K562 (cell line): ENCODE measurements around the gene GRAMD1B. TPM values are rescaled to one million over a fixed set of nuclear protein-coding genes. Genes with fewer than 3 reads are reported as not detected.

Experiments
- ATAC-seq: fragments of 200-7000 bp; cut with Tn5 transposase; 3 replicates; pipeline ENCODE4 v1.9.1; 2020; ENCODE audit warnings: moderate library complexity
- BruUV-seq: library from RNA; stranded (reverse); fragments of 400-500 nt; replicated peaks from 2 replicates; lab custom pipeline; 2021; lab: Mats Ljungman, UMichigan
- CTCF ChIA-PET: fragments of 300-600 bp; formaldehyde crosslinking; extraction: SDS; loops from one replicate; lab custom pipeline; 2021; ENCODE audit warnings: low intra/inter-chr PET ratio; lab: Yijun Ruan, JAX
- POLR2A ChIA-PET: fragments of 300-600, 350-650 bp; sonication (Branson Sonifier 250); formaldehyde crosslinking; extraction: SDS; loops from one replicate; lab custom pipeline; 2021; ENCODE audit warnings: antibody characterized with exemption, inconsistent platforms; lab: Yijun Ruan, JAX
- DNase-seq, 4 experiments: peaks; one replicate each; pipeline versions ENCODE4 v3.0.0 to v3.0.0-alpha.2; 2011 to 2018; ENCODE audit warnings: low spot score in 3 of 4, mixed read lengths in 3 of 4; ENCODE audit errors: extremely low read depth in 1 of 4
- FAIRE-seq: peaks from 2 replicates; lab custom pipeline; 2011; peaks lifted over from hg19 to GRCh38; lab: Jason Lieb, UNC
- H2AFZ ChIP-seq: 2 replicates; pipeline ENCODE4 v1.6.0; 2011; ENCODE audit warnings: low read depth, low read length, control low read depth, inconsistent platforms
- H3K27ac ChIP-seq: fragments of 200-600 bp; 3 replicates; pipeline ENCODE4 v1.8.0; 2011; ENCODE audit warnings: low read depth, mild to moderate bottlenecking, control low read depth, inconsistent platforms, low read length, moderate library complexity, mixed read lengths; ENCODE audit errors: extremely low read depth
- H3K27me3 ChIP-seq, 2 experiments: fragments of 300-600 bp in 1 of 2; 2 replicates in 1 of 2; 3 replicates in 1 of 2; pipeline versions ENCODE4 v1.6.0 to v1.8.0; 2011; ENCODE audit warnings: inconsistent platforms in 2 of 2, low read length in 2 of 2, mild to moderate bottlenecking in 1 of 2, mixed read lengths in 1 of 2, moderate library complexity in 1 of 2; ENCODE audit not compliant: control insufficient read depth in 2 of 2, insufficient read depth in 2 of 2
- H3K36me3 ChIP-seq: fragments of 300-600 bp; 3 replicates; pipeline ENCODE4 v1.8.0; 2011; ENCODE audit warnings: mild to moderate bottlenecking, low read length, inconsistent platforms; ENCODE audit not compliant: control insufficient read depth, insufficient read depth
- H3K4me1 ChIP-seq, 2 experiments: fragments of 200-600 bp in 1 of 2; replicated peaks in 1 of 2; 2 replicates in 1 of 2; 3 replicates in 1 of 2; pipeline versions ENCODE4 v1.5.1 to v1.8.0; 2011; ENCODE audit warnings: inconsistent platforms in 2 of 2, low read length in 2 of 2, mild to moderate bottlenecking in 1 of 2, mixed read lengths in 1 of 2, moderate library complexity in 1 of 2; ENCODE audit not compliant: control insufficient read depth in 2 of 2, insufficient read depth in 2 of 2
- H3K4me2 ChIP-seq: 2 replicates; pipeline ENCODE4 v1.6.1; 2011; ENCODE audit warnings: low read length, control low read depth, inconsistent platforms, mixed read lengths; ENCODE audit not compliant: insufficient read depth
- H3K4me3 ChIP-seq: fragments of 200-600 bp; sonication (generic), shearing (Covaris generic); 2 replicates; pipeline ENCODE4 v1.5.1; 2016; ENCODE audit warnings: control low read depth, inconsistent platforms
- H3K79me2 ChIP-seq: fragments of 200-600 bp; 3 replicates; pipeline ENCODE4 v1.8.0; 2011; ENCODE audit warnings: low read length, inconsistent platforms; ENCODE audit not compliant: control insufficient read depth, insufficient read depth
- H3K9ac ChIP-seq, 2 experiments: 2 replicates each; pipeline versions ENCODE4 v1.6.0 to v1.6.1; 2011; ENCODE audit warnings: low read depth in 2 of 2, low read length in 2 of 2, control low read depth in 1 of 2, inconsistent platforms in 1 of 2, mild to moderate bottlenecking in 1 of 2, mixed read lengths in 1 of 2; ENCODE audit not compliant: insufficient read depth in 1 of 2
- H3K9me1 ChIP-seq: one replicate; pipeline ENCODE4 v1.6.0; 2011; ENCODE audit warnings: inconsistent platforms, mild to moderate bottlenecking, low read length, moderate library complexity; ENCODE audit not compliant: control insufficient read depth, insufficient read depth
- H3K9me3 ChIP-seq: replicated peaks from 2 replicates; pipeline ENCODE4 v1.5.1; 2011; ENCODE audit warnings: low read depth, low read length, inconsistent platforms; ENCODE audit not compliant: control insufficient read depth, insufficient read depth
- H4K20me1 ChIP-seq: replicated peaks from 2 replicates; pipeline ENCODE4 v1.6.1; 2011; ENCODE audit warnings: low read length, inconsistent platforms, mixed read lengths; ENCODE audit not compliant: control insufficient read depth, insufficient read depth
- ARNT ChIP-seq, 2 experiments: fragments of 450-650 bp; IDR thresholded peaks; 2 replicates each; pipeline ENCODE4 v1.6.1; 2016; ENCODE audit warnings: mild to moderate bottlenecking in 1 of 2
- BRD9 ChIP-seq: fragments of 450-650 bp; IDR thresholded peaks from 2 replicates; pipeline ENCODE4 v1.6.1; 2018; ENCODE audit warnings: low read depth; ENCODE audit not compliant: partially characterized antibody
- CC2D1A ChIP-seq: fragments of 450-650 bp; IDR thresholded peaks from 2 replicates; pipeline ENCODE4 v1.6.1; 2017; ENCODE audit warnings: mild to moderate bottlenecking
- CEBPG ChIP-seq, 3 experiments: fragments of 200-800 bp in 1 of 3; sonication (Bioruptor generic) in 1 of 3; sonication (generic) in 1 of 3; formaldehyde crosslinking in 1 of 3; IDR thresholded peaks in 2 of 3; conservative IDR thresholded peaks in 1 of 3; 2 replicates each; pipeline versions ENCODE4 v1.6.1 to v1.8.0; 2016 to 2022; ENCODE audit warnings: missing compliant biosample characterization in 2 of 3, missing genetic modification characterization in 2 of 3, mild to moderate bottlenecking in 1 of 3, missing genetic modification reagents in 1 of 3
- EHMT2 ChIP-seq: fragments of 450-650 bp; IDR thresholded peaks from 2 replicates; pipeline ENCODE4 v1.6.1; 2018; ENCODE audit warnings: antibody characterized with exemption
- GTF2A2 ChIP-seq: IDR thresholded peaks from 2 replicates; pipeline ENCODE4 v1.6.1; 2016; ENCODE audit warnings: mild to moderate bottlenecking, missing genetic modification characterization, missing compliant biosample characterization
- HDAC6 ChIP-seq: IDR thresholded peaks from 2 replicates; pipeline ENCODE4 v1.6.1; 2012; ENCODE audit warnings: low read depth, mild to moderate bottlenecking, control low read depth, inconsistent platforms, low read length, moderate library complexity
- PTBP1 ChIP-seq: fragments of 200-400 bp; formaldehyde crosslinking; IDR thresholded peaks from 2 replicates; pipeline ENCODE4 v1.6.1; 2017; ENCODE audit warnings: low read depth, low read length
- SPI1 ChIP-seq: IDR thresholded peaks from 2 replicates; pipeline ENCODE4 v1.6.1; 2011; ENCODE audit warnings: low read depth, low read length, control low read depth, borderline replicate concordance
- SRSF9 ChIP-seq: fragments of 200-400 bp; formaldehyde crosslinking; IDR thresholded peaks from 2 replicates; pipeline ENCODE4 v1.6.1; 2017; ENCODE audit warnings: low read depth, low read length, borderline replicate concordance
- TEAD4 ChIP-seq, 2 experiments: sonication (generic) in 1 of 2; formaldehyde crosslinking in 1 of 2; IDR thresholded peaks; 2 replicates each; pipeline versions ENCODE4 v1.6.1 to v1.8.0; 2012 to 2022; ENCODE audit warnings: borderline replicate concordance in 1 of 2, inconsistent platforms in 1 of 2, low read length in 1 of 2, mild to moderate bottlenecking in 1 of 2, missing genetic modification reagents in 1 of 2
- THRAP3 ChIP-seq: fragments of 450-650 bp; IDR thresholded peaks from 2 replicates; pipeline ENCODE4 v1.6.1; 2016; ENCODE audit warnings: mild to moderate bottlenecking, inconsistent platforms, borderline replicate concordance
- U2AF1 ChIP-seq: fragments of 200-400 bp; formaldehyde crosslinking; optimal IDR thresholded peaks from 2 replicates; pipeline ENCODE3; 2017; ENCODE audit warnings: mild to moderate bottlenecking, low read depth, low read length, moderate library complexity
- ZNF24 ChIP-seq: fragments of 450-650 bp; IDR thresholded peaks from 2 replicates; pipeline ENCODE4 v1.6.1; 2016
- WGBS: fragments of 100-300 bp; shearing (Covaris generic); methylation state at CpG from one replicate; pipeline ENCODE4 v1.1.6; 2016; ENCODE audit warnings: low coverage, mixed read lengths; ENCODE audit not compliant: insufficient coverage; ENCODE audit errors: missing lambda C conversion rate; 5-methylcytosine and 5-hydroxymethylcytosine counted together
- in situ Hi-C: fragments of 300-500 bp; cut with MboI; formaldehyde crosslinking; loops from 4 replicates; pipeline ENCODE4 v1.15.0; 2018; ENCODE audit warnings: inconsistent platforms, mixed read lengths
- intact Hi-C: fragments of 100-400 bp; cut with micrococcal nuclease; formaldehyde crosslinking; loops from 2 replicates; pipeline ENCODE4 v1.14.2; 2022
- polyA plus RNA-seq, 8 experiments: library from polyadenylated mRNA; depleted of rRNA in 4 of 8; stranded (reverse) in 5 of 8; unstranded in 3 of 8; fragments of >200 nt; fragmentation: Nextera tagmentation in 2 of 8; fragmentation: Illumina TruSeq in 1 of 8; extraction: Ambion mirVana in 2 of 8; extraction: Trizol in 1 of 8; gene quantifications; 2 replicates each; pipeline versions ENCODE4 v1.2.1 to v1.2.3, GENCODE V29; 2011 to 2014; ENCODE audit warnings: inconsistent platforms in 1 of 8, missing spikeins in 1 of 8
- total RNA-seq, 7 experiments: library from RNA; depleted of rRNA in 6 of 7; stranded (reverse); fragments of >200 nt in 6 of 7; fragmentation: Illumina TruSeq in 2 of 7; extraction: Trizol in 2 of 7; gene quantifications; 2 replicates each; pipeline versions ENCODE4 v1.2.1 to v1.2.3, GENCODE V29; 2011 to 2021; ENCODE audit warnings: low replicate concordance in 1 of 7
- TF ChIP-seq, protein P1 (sequence below): sonication (generic); formaldehyde crosslinking; IDR thresholded peaks from 2 replicates; pipeline ENCODE4 v1.9.0; 2022; ENCODE audit warnings: mild to moderate bottlenecking, missing genetic modification reagents
- TF ChIP-seq, protein P2 (sequence below): sonication (generic); formaldehyde crosslinking; IDR thresholded peaks from 2 replicates; pipeline ENCODE4 v1.8.0; 2022; ENCODE audit warnings: mild to moderate bottlenecking, missing genetic modification reagents
- TF ChIP-seq, protein P3 (sequence below): fragments of 450-650 bp; IDR thresholded peaks from 2 replicates; pipeline ENCODE4 v1.6.1; 2016; ENCODE audit warnings: missing biosample characterization, missing genetic modification characterization
- TF ChIP-seq, protein P4 (sequence below): fragments of 250-450 bp; sonication (Bioruptor Pico); IDR thresholded peaks from 2 replicates; pipeline ENCODE4 v1.5.1; 2021; ENCODE audit warnings: mild to moderate bottlenecking

Gene GRAMD1B
- total and polyA plus RNA-seq, 9 of the 15 experiments (the other 6 are each of a cell fraction or from before 2014, with no cell fraction given), result 0.31 TPM; not detected in 8

DNA sequence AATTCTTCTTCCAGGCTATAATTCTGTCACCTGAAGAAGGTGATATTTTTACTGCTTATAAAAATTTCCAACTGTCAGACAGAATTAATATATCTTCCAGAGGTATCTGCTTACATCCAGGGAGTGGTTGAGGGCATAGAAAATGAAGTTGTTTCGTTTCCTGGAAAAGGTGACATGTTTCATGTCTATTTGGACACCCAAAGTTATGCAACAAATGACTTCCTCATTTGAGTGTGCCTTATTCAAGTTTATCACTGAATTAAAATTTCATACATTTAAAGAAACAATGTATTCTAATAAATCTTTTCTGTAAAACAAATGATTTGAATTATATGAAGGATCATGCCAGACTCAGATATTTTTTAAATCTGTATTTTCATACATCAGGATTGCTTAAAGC is 8.5 kb upstream of the GRAMD1B start:
- Histone ChIP-seq H4K20me1 (no peaks in the 10 kb centered on the region), H3K36me3 (no peaks in the 10 kb centered on the region), H3K9ac (no peak overlapping the region), H3K79me2 (no peaks in the 10 kb centered on the region), H3K27ac (no peak overlapping the region), H3K9me1 (no peaks in the 10 kb centered on the region), H3K4me1 (no peaks in the 10 kb centered on the region), H3K9me3 (no peaks in the 10 kb centered on the region), H3K4me2 (no peak overlapping the region)
- no TSS peak for BruUV-seq
- in situ Hi-C loops, result no loop called here
- ATAC-seq, result no peak
- FAIRE-seq, result no peak
- POLR2A ChIA-PET, result no interaction called here
- no peak for DNase-seq
- TF ChIP-seq ZNF24, result no peak
- TF ChIP-seq THRAP3, result no peak
- TF ChIP-seq BRD9, result no peak
- TF ChIP-seq SPI1, result peak; percentile 26; the same call in 1 of the 2 replicates
- no peak for TF ChIP-seq U2AF1
- TF ChIP-seq GTF2A2 (tag), result no peak
- no peak for TF ChIP-seq TEAD4 (IDR thresholded peaks at IDR 0.05; ENCODE audit: low read length)
- TF ChIP-seq TEAD4 (CRISPR knock-in tag; IDR thresholded peaks at IDR 0.05; ENCODE audit: borderline replicate concordance), result no peak
- no peak for TF ChIP-seq PTBP1
- TF ChIP-seq, protein P1, sequence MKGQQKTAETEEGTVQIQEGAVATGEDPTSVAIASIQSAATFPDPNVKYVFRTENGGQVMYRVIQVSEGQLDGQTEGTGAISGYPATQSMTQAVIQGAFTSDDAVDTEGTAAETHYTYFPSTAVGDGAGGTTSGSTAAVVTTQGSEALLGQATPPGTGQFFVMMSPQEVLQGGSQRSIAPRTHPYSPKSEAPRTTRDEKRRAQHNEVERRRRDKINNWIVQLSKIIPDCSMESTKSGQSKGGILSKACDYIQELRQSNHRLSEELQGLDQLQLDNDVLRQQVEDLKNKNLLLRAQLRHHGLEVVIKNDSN (CRISPR knock-in tag), result no peak
- TF ChIP-seq, protein P2, sequence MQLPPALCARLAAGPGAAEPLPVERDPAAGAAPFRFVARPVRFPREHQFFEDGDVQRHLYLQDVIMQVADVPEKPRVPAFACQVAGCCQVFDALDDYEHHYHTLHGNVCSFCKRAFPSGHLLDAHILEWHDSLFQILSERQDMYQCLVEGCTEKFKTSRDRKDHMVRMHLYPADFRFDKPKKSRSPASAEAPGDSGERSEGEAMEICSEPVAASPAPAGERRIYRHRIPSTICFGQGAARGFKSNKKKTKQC (CRISPR knock-in tag), result no peak
- TF ChIP-seq, protein P3, sequence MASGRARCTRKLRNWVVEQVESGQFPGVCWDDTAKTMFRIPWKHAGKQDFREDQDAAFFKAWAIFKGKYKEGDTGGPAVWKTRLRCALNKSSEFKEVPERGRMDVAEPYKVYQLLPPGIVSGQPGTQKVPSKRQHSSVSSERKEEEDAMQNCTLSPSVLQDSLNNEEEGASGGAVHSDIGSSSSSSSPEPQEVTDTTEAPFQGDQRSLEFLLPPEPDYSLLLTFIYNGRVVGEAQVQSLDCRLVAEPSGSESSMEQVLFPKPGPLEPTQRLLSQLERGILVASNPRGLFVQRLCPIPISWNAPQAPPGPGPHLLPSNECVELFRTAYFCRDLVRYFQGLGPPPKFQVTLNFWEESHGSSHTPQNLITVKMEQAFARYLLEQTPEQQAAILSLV (tag), result no peak
- no peak for TF ChIP-seq HDAC6
- TF ChIP-seq CEBPG (CRISPR knock-in tag; IDR thresholded peaks at IDR 0.05), result no peak
- TF ChIP-seq CEBPG (tag; conservative IDR thresholded peaks at IDR 0.05 in 1 of 2, IDR thresholded peaks at IDR 0.05 in 1 of 2), result peak in 1 of 2 experiments; percentile 52; a peak in 1 of 4 replicates
- no peak for TF ChIP-seq CC2D1A
- TF ChIP-seq EHMT2, result no peak
- TF ChIP-seq SRSF9, result no peak
- no peak for TF ChIP-seq ARNT (IDR thresholded peaks at IDR 0.05)
- TF ChIP-seq, protein P4, sequence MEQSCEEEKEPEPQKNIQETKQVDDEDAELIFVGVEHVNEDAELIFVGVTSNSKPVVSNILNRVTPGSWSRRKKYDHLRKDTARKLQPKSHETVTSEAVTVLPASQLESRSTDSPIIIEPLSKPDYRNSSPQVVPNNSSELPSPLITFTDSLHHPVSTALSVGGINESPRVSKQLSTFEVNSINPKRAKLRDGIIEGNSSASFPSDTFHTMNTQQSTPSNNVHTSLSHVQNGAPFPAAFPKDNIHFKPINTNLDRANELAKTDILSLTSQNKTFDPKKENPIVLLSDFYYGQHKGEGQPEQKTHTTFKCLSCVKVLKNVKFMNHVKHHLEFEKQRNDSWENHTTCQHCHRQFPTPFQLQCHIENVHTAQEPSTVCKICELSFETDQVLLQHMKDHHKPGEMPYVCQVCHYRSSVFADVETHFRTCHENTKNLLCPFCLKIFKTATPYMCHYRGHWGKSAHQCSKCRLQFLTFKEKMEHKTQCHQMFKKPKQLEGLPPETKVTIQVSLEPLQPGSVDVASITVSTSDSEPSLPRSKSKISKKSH, result no peak
- TF ChIP-seq, all 486 proteins: peak for 2
- H3K27me3 ChIP-seq, result no peaks in the 10 kb centered on the region
- H3K4me3 ChIP-seq, result no peak overlapping the region
- no peak overlapping the region for H2AFZ ChIP-seq
- intact Hi-C loops, result no loop called here
- whole genome bisulfite sequencing, result 7% methylated on average over 1 of the region's 1 CpG
- CTCF ChIA-PET, result no interaction called here
